NCI-H69 (cell line): ENCODE data around the gene SIK2.

Experiments used
- DNase-seq: peaks from one replicate; lab custom pipeline; 2025; lab: John Stamatoyannopoulos, UW

SIK2 gene

GRCh38 chr11:111582163-111582562 lies 20.1 kb upstream of the SIK2 start:
- peak; percentile 46 for DNase-seq

GRCh38 chr11:111582881-111583280 lies 19.4 kb upstream of the SIK2 start:
- DNase-seq: no peak

GRCh38 chr11:111585371-111585770 lies 16.9 kb upstream of the SIK2 start:
- DNase-seq: peak; percentile 20

GRCh38 chr11:111586388-111586831 lies 15.8 kb upstream of the SIK2 start:
- DNase-seq: peak; percentile 78

- DNase-seq: no peak
Observed at GRCh38 chr11:111589114-111589513, 13.1 kb upstream of the SIK2 start.

- no peak for DNase-seq
Observed at GRCh38 chr11:111589886-111590499, 12.3 kb upstream of the SIK2 start.

GRCh38 chr11:111591187-111591960 lies 10.9 kb upstream of the SIK2 start:
- DNase-seq: no peak

- DNase-seq: no peak
Observed at GRCh38 chr11:111592491-111592890, 9.8 kb upstream of the SIK2 start.

- DNase-seq: no peak
Observed at GRCh38 chr11:111596319-111596718, 5.9 kb upstream of the SIK2 start.

- no peak for DNase-seq
Observed at GRCh38 chr11:111598148-111598547, 4.1 kb upstream of the SIK2 start.

- no peak for DNase-seq
Observed at GRCh38 chr11:111598559-111598958, 3.7 kb upstream of the SIK2 start.

- DNase-seq: no peak
Observed at GRCh38 chr11:111601636-111601978, 642 bp upstream of the SIK2 start.

GRCh38 chr11:111602865-111603610 lies 789 bp downstream of the SIK2 start:
- peak; percentile 74 for DNase-seq

- no peak for DNase-seq
Observed at GRCh38 chr11:111603611-111604130, 1.4 kb downstream of the SIK2 start.

- peak; percentile 78 for DNase-seq
Observed at GRCh38 chr11:111604392-111605009, 2.3 kb downstream of the SIK2 start.

GRCh38 chr11:111605681-111606080 lies 3.4 kb downstream of the SIK2 start:
- DNase-seq: no peak

GRCh38 chr11:111606986-111607385 lies 4.7 kb downstream of the SIK2 start:
- DNase-seq: no peak

- peak; percentile 11 for DNase-seq
Observed at GRCh38 chr11:111607751-111608150, 5.5 kb downstream of the SIK2 start.

- DNase-seq: no peak
Observed at GRCh38 chr11:111612224-111612623, 10.0 kb downstream of the SIK2 start.

GRCh38 chr11:111617286-111617685 lies 15.0 kb downstream of the SIK2 start:
- no peak for DNase-seq

GRCh38 chr11:111620518-111620917 lies 18.3 kb downstream of the SIK2 start:
- DNase-seq: no peak

GRCh38 chr11:111623527-111624030 lies 21.3 kb downstream of the SIK2 start:
- no peak for DNase-seq
